Neural cell (in vitro differentiated cells): ENCODE measurements around the gene ZNF507. TPM values are rescaled to one million over a fixed set of nuclear protein-coding genes. Genes with fewer than 3 reads are reported as not detected.

ENCODE experiments used
- H2AFZ ChIP-seq: fragments of 200-600, 300-800 bp; sonication (generic), shearing (Covaris generic); 2 replicates; pipeline ENCODE4 v1.6.0; 2014; ENCODE audit warnings: low read depth, mild to moderate bottlenecking, antibody characterized with exemption, low read length, moderate library complexity
- H3F3A ChIP-seq: fragments of 200-600 bp; shearing (Covaris generic); 2 replicates; pipeline ENCODE4 v1.6.1; 2016; ENCODE audit warnings: mild to moderate bottlenecking, moderate library complexity, mixed read lengths, antibody characterized with exemption, low read length; ENCODE audit not compliant: insufficient read depth, poor library complexity, severe bottlenecking
- H3K27ac ChIP-seq: fragments of 200-600, 300-800 bp; sonication (generic), shearing (Covaris generic); 2 replicates; pipeline ENCODE4 v1.5.1; 2014; ENCODE audit warnings: mild to moderate bottlenecking, low read length, moderate library complexity
- H3K27me3 ChIP-seq: fragments of 300-800, 200-600 bp; sonication (generic), shearing (Covaris generic); 2 replicates; pipeline ENCODE4 v1.6.0; 2014; ENCODE audit warnings: mild to moderate bottlenecking, low read depth, low read length, moderate library complexity; ENCODE audit not compliant: insufficient read depth
- H3K36me3 ChIP-seq: fragments of 300-800, 200-600 bp; sonication (generic), shearing (Covaris generic); 2 replicates; pipeline ENCODE4 v1.5.1; 2014; ENCODE audit warnings: mild to moderate bottlenecking, antibody characterized with exemption, low read length, moderate library complexity; ENCODE audit not compliant: insufficient read depth
- H3K4me2 ChIP-seq: fragments of 300-800, 200-600 bp; sonication (generic), shearing (Covaris generic); 2 replicates; pipeline ENCODE4 v1.6.0; 2014; ENCODE audit warnings: mild to moderate bottlenecking, low read length
- H3K4me3 ChIP-seq: fragments of 300-800, 200-600 bp; sonication (generic), shearing (Covaris generic); 2 replicates; pipeline ENCODE4 v1.5.1; 2014; ENCODE audit warnings: mild to moderate bottlenecking, low read length, moderate library complexity
- H3K79me2 ChIP-seq: fragments of 200-600 bp; shearing (Covaris generic); replicated peaks from 2 replicates; pipeline ENCODE4 v1.6.0; 2014; ENCODE audit warnings: mild to moderate bottlenecking, low read length, moderate library complexity; ENCODE audit not compliant: insufficient read depth
- H3K9ac ChIP-seq: fragments of 300-800, 200-600 bp; sonication (generic), shearing (Covaris generic); 2 replicates; pipeline ENCODE4 v1.6.1; 2016; ENCODE audit warnings: mild to moderate bottlenecking, low read length, mixed read lengths
- H3K9me2 ChIP-seq: fragments of 200-600 bp; shearing (Covaris generic); 2 replicates; pipeline ENCODE4 v1.6.1; 2016; ENCODE audit warnings: mild to moderate bottlenecking, low read length, mixed read lengths; ENCODE audit not compliant: insufficient read depth
- H3K9me3 ChIP-seq: fragments of 200-600, 300-800 bp; sonication (generic), shearing (Covaris generic); 2 replicates; pipeline ENCODE4 v1.6.1; 2016; ENCODE audit warnings: mild to moderate bottlenecking, mixed run types, low read length, moderate library complexity, mixed read lengths
- H4K20me1 ChIP-seq: fragments of 200-600 bp; shearing (Covaris generic); 2 replicates; pipeline ENCODE4 v1.6.1; 2016; ENCODE audit warnings: mild to moderate bottlenecking, mixed run types; ENCODE audit not compliant: insufficient read depth
- EP300 ChIP-seq: fragments of 450-650 bp; conservative IDR thresholded peaks from 2 replicates; pipeline ENCODE4 v1.6.1; 2014; ENCODE audit warnings: antibody characterized with exemption, mild to moderate bottlenecking, moderate library complexity; ENCODE audit not compliant: poor library complexity, severe bottlenecking
- EZH2 ChIP-seq: fragments of 200-600, 300-800 bp; shearing (Covaris generic), sonication (generic); IDR thresholded peaks from 2 replicates; pipeline ENCODE4 v1.6.1; 2014; ENCODE audit warnings: antibody characterized with exemption, low read length, borderline replicate concordance, mild to moderate bottlenecking; ENCODE audit not compliant: insufficient read depth, poor library complexity, severe bottlenecking
- MXI1 ChIP-seq: fragments of 450-650 bp; conservative IDR thresholded peaks from 2 replicates; pipeline ENCODE4 v1.6.1; 2014; ENCODE audit warnings: antibody characterized with exemption, mild to moderate bottlenecking; ENCODE audit not compliant: poor library complexity, severe bottlenecking
- POLR2AphosphoS5 ChIP-seq: IDR thresholded peaks from 2 replicates; pipeline ENCODE4 v1.6.1; 2012
- RAD21 ChIP-seq: fragments of 450-650 bp; conservative IDR thresholded peaks from 2 replicates; pipeline ENCODE4 v1.6.1; 2014; ENCODE audit warnings: antibody characterized with exemption, mild to moderate bottlenecking, moderate library complexity
- SMC3 ChIP-seq: fragments of 450-650 bp; conservative IDR thresholded peaks from 2 replicates; pipeline ENCODE4 v1.6.1; 2014; ENCODE audit warnings: antibody characterized with exemption, mild to moderate bottlenecking, moderate library complexity; ENCODE audit not compliant: poor library complexity
- TAF1 ChIP-seq: IDR thresholded peaks from 2 replicates; pipeline ENCODE4 v1.6.1; 2012; ENCODE audit warnings: low read depth
- polyA plus RNA-seq: library from polyadenylated mRNA; depleted of rRNA; stranded (reverse); fragments of >200 nt; gene quantifications from 2 replicates; pipeline ENCODE4 v1.2.3, GENCODE V29; 2014
- TF ChIP-seq, protein P1 (sequence below): fragments of 450-650 bp; IDR thresholded peaks from 2 replicates; pipeline ENCODE4 v1.5.1; 2014; ENCODE audit warnings: antibody characterized with exemption, mild to moderate bottlenecking, moderate library complexity; ENCODE audit not compliant: poor library complexity, severe bottlenecking
- TF ChIP-seq, protein P2 (sequence below): IDR thresholded peaks from 2 replicates; pipeline ENCODE4 v1.6.1; 2012; ENCODE audit warnings: borderline replicate concordance

Gene ZNF507
- polyA plus RNA-seq, 1 donor from 2014 or later = 9.9 TPM

DNA sequence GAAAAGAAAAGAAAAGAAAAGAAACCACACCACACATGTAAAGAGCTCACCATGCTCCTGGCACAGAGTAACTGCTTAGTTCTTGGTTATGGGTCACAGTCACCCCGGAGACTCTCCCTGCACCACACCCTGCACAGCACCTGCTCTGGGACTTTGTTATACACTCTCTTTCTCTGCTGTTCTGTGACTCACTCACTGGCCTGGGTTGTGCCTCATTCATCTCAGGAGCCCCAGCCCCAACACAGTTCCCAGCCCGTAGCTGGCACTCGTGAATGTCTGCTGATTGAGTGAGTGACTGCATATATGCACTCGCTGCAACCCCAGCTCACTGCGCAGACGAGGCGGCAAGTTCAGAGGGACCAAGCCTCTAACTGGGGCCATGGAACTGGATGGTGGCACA, 22.9 kb upstream of the ZNF507 start:
- no peak overlapping the region for H2AFZ ChIP-seq
- no peaks in the 10 kb centered on the region for H4K20me1 ChIP-seq
- no peaks in the 10 kb centered on the region for H3K9me2 ChIP-seq
- no peak for TF ChIP-seq SMC3
- no peak for TF ChIP-seq TAF1
- no peak for TF ChIP-seq RAD21
- TF ChIP-seq, protein P1, sequence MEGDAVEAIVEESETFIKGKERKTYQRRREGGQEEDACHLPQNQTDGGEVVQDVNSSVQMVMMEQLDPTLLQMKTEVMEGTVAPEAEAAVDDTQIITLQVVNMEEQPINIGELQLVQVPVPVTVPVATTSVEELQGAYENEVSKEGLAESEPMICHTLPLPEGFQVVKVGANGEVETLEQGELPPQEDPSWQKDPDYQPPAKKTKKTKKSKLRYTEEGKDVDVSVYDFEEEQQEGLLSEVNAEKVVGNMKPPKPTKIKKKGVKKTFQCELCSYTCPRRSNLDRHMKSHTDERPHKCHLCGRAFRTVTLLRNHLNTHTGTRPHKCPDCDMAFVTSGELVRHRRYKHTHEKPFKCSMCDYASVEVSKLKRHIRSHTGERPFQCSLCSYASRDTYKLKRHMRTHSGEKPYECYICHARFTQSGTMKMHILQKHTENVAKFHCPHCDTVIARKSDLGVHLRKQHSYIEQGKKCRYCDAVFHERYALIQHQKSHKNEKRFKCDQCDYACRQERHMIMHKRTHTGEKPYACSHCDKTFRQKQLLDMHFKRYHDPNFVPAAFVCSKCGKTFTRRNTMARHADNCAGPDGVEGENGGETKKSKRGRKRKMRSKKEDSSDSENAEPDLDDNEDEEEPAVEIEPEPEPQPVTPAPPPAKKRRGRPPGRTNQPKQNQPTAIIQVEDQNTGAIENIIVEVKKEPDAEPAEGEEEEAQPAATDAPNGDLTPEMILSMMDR = no peak
- no peak for TF ChIP-seq EZH2
- TF ChIP-seq MXI1 = no peak
- no peak for TF ChIP-seq EP300
- TF ChIP-seq POLR2AphosphoS5 = no peak
- TF ChIP-seq, protein P2, sequence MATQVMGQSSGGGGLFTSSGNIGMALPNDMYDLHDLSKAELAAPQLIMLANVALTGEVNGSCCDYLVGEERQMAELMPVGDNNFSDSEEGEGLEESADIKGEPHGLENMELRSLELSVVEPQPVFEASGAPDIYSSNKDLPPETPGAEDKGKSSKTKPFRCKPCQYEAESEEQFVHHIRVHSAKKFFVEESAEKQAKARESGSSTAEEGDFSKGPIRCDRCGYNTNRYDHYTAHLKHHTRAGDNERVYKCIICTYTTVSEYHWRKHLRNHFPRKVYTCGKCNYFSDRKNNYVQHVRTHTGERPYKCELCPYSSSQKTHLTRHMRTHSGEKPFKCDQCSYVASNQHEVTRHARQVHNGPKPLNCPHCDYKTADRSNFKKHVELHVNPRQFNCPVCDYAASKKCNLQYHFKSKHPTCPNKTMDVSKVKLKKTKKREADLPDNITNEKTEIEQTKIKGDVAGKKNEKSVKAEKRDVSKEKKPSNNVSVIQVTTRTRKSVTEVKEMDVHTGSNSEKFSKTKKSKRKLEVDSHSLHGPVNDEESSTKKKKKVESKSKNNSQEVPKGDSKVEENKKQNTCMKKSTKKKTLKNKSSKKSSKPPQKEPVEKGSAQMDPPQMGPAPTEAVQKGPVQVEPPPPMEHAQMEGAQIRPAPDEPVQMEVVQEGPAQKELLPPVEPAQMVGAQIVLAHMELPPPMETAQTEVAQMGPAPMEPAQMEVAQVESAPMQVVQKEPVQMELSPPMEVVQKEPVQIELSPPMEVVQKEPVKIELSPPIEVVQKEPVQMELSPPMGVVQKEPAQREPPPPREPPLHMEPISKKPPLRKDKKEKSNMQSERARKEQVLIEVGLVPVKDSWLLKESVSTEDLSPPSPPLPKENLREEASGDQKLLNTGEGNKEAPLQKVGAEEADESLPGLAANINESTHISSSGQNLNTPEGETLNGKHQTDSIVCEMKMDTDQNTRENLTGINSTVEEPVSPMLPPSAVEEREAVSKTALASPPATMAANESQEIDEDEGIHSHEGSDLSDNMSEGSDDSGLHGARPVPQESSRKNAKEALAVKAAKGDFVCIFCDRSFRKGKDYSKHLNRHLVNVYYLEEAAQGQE = no peak
- no peaks in the 10 kb centered on the region for H3K27me3 ChIP-seq
- no peak overlapping the region for H3K9ac ChIP-seq
- no peaks in the 10 kb centered on the region for H3F3A ChIP-seq
- no peak overlapping the region for H3K4me2 ChIP-seq
- no peaks in the 10 kb centered on the region for H3K9me3 ChIP-seq
- H3K36me3 ChIP-seq = no peaks in the 10 kb centered on the region
- H3K27ac ChIP-seq = no peak overlapping the region
- H3K79me2 ChIP-seq = no peaks in the 10 kb centered on the region
- no peak overlapping the region for H3K4me3 ChIP-seq

DNA sequence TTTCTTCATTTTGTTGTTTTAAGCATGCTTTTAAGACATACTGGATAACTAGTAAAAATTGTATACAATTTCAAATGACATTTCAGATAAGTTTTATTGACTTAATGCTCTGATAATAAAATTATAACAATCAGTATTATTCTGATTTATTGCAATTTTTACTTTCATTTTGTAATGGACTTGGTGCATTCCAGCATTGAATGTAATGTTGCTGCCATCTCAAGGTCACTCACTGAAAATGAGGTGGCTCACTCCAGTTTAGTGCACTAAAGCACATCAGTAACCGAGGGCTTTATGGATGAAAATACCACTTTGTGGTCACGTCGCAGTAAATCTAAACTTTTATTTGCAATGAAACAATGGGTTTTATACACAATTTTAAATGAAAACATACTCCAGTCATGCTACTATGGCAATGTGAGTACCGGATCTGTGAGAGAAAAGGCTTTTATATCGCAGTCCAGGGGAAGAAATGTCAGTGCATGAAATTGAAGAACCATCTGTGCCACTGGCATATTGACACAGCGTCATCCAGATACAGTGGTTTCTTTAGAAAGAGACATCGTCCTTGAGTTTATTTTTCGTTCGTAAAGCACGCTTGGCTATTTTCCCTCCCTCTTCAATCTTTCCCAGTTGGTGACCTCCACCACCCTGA, 20.7 kb upstream of the ZNF507 start:
- Histone ChIP-seq H3K9ac (no peak overlapping the region), H3K27me3 (no peaks in the 10 kb centered on the region), H2AFZ (no peak overlapping the region), H3K4me3 (no peak overlapping the region), H3K9me3 (no peaks in the 10 kb centered on the region), H3K27ac (no peak overlapping the region), H3K9me2 (no peaks in the 10 kb centered on the region), H3K4me2 (no peak overlapping the region), H3K79me2 (no peaks in the 10 kb centered on the region), H4K20me1 (no peaks in the 10 kb centered on the region), H3F3A (no peaks in the 10 kb centered on the region), H3K36me3 (no peaks in the 10 kb centered on the region)
- TF ChIP-seq SMC3 (peak; percentile 75), RAD21 (peak; percentile 74), EP300 (no peak), EZH2 (no peak), TAF1 (no peak), MXI1 (no peak)
- TF ChIP-seq, protein P2 = no peak
- TF ChIP-seq, protein P1 = peak; percentile 71
